ENCODE data around the gene PSAPL1.

Gene PSAPL1

DNA sequence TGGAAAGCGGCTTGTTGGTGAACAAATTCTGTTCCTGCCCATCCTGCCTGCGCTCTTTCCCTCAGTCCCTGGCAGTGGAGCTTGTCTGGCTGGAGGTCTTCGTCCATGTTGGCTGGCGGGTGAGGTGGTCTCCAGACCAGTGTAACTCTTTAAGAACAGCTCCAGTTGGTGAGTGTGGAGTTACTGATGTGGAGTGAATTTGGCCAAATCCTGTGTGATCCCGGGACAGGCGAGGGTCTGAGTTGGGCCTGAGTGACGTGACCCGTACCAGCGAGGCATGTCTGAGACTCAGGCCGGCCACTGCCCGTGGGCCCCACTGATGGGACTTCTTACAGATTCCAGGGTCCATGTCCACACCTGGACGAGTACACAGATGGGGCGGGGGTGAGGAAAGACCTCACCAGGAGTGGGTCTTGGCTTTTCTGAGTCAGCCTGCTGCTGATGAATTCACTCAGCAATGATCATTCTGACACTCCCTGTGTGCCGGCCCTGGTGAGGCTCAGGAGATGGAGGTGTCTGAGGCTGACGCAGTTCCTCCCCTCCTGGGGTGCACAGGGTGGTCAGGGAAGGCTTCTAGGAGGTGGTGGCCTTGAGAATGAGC is 45.5 kb downstream of the PSAPL1 start:
- no peaks in the 10 kb centered on the region for H3K36me3 ChIP-seq (ENCODE audit: insufficient read depth)
- H2AFZ ChIP-seq (ENCODE audit: low read depth): no peak overlapping the region
- H3K9ac ChIP-seq: no peak overlapping the region
- H3K27ac ChIP-seq: no peak overlapping the region
- H4K20me1 ChIP-seq (ENCODE audit: insufficient read depth): no peaks in the 10 kb centered on the region
- no peaks in the 10 kb centered on the region for H3K79me2 ChIP-seq (ENCODE audit: insufficient read depth, low read depth)
- no peaks in the 10 kb centered on the region for H3K27me3 ChIP-seq (ENCODE audit: insufficient read depth, low read depth)
- no peaks in the 10 kb centered on the region for H3K4me1 ChIP-seq (ENCODE audit: low read depth, poor library complexity, severe bottlenecking)
- no peak overlapping the region for H3K4me3 ChIP-seq (IDR thresholded peaks at IDR 0.05; ENCODE audit: insufficient read depth, low read depth, low read length)
- no peak overlapping the region for H3K4me2 ChIP-seq
- TF ChIP-seq, protein P1, sequence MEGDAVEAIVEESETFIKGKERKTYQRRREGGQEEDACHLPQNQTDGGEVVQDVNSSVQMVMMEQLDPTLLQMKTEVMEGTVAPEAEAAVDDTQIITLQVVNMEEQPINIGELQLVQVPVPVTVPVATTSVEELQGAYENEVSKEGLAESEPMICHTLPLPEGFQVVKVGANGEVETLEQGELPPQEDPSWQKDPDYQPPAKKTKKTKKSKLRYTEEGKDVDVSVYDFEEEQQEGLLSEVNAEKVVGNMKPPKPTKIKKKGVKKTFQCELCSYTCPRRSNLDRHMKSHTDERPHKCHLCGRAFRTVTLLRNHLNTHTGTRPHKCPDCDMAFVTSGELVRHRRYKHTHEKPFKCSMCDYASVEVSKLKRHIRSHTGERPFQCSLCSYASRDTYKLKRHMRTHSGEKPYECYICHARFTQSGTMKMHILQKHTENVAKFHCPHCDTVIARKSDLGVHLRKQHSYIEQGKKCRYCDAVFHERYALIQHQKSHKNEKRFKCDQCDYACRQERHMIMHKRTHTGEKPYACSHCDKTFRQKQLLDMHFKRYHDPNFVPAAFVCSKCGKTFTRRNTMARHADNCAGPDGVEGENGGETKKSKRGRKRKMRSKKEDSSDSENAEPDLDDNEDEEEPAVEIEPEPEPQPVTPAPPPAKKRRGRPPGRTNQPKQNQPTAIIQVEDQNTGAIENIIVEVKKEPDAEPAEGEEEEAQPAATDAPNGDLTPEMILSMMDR (conservative IDR thresholded peaks at IDR 0.05; ENCODE audit: low read depth, low read length): no peak

DNA sequence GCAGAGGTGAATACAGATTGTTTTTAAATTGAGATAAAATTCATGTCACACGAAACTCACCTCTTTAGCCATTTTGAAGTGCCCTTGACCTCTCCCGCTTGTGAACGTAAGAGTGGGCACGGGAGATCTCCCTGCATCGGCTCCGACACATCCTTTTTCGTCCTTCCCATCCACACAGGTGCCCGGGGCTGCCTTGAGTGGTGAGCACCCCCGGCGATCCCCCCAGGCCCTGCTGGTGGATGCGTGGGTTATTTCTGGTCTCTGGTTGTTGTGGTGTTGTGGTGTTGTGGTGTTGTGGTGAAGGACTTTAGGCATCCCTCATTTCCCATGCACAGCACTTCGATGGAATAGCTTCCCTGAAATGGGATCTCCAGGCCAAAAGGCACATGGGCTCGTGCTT is 46.1 kb downstream of the PSAPL1 start:
- Histone ChIP-seq H3K9ac (no peak overlapping the region), H3K27me3 (ENCODE audit: insufficient read depth, low read depth) (no peaks in the 10 kb centered on the region), H3K27ac (no peak overlapping the region), H2AFZ (ENCODE audit: low read depth) (no peak overlapping the region), H3K79me2 (ENCODE audit: insufficient read depth, low read depth) (no peaks in the 10 kb centered on the region), H4K20me1 (ENCODE audit: insufficient read depth) (no peaks in the 10 kb centered on the region), H3K4me3 (IDR thresholded peaks at IDR 0.05; ENCODE audit: insufficient read depth, low read depth, low read length) (no peak overlapping the region), H3K4me2 (no peak overlapping the region), H3K36me3 (ENCODE audit: insufficient read depth) (no peaks in the 10 kb centered on the region), H3K4me1 (ENCODE audit: low read depth, poor library complexity, severe bottlenecking) (no peaks in the 10 kb centered on the region)
- TF ChIP-seq, protein P1 (conservative IDR thresholded peaks at IDR 0.05; ENCODE audit: low read depth, low read length): no peak

DNA sequence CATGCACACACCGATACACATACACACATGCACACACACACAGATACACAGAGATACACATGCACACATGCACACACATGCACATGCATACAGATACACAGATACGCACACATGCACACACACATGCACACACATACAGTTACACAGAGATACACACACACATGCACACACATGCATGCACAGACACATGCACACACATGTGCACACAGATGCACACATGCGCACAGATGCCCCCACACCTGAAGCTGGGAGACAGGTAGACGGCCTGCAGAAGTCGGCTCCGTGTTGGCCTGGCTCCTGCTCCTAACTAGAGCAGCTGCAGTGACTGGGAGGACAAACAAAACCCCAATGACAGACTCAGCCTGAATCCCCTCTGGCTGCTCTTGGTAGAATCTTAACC is 46.8 kb downstream of the PSAPL1 start:
- Histone ChIP-seq H3K4me1 (ENCODE audit: low read depth, poor library complexity, severe bottlenecking) (no peaks in the 10 kb centered on the region), H3K36me3 (ENCODE audit: insufficient read depth) (no peaks in the 10 kb centered on the region), H3K27me3 (ENCODE audit: insufficient read depth, low read depth) (no peaks in the 10 kb centered on the region), H3K27ac (no peak overlapping the region), H3K4me3 (IDR thresholded peaks at IDR 0.05; ENCODE audit: insufficient read depth, low read depth, low read length) (no peak overlapping the region), H2AFZ (ENCODE audit: low read depth) (no peak overlapping the region), H3K4me2 (no peak overlapping the region), H4K20me1 (ENCODE audit: insufficient read depth) (no peaks in the 10 kb centered on the region), H3K79me2 (ENCODE audit: insufficient read depth, low read depth) (no peaks in the 10 kb centered on the region), H3K9ac (no peak overlapping the region)
- TF ChIP-seq, protein P1 (conservative IDR thresholded peaks at IDR 0.05; ENCODE audit: low read depth, low read length): no peak

DNA sequence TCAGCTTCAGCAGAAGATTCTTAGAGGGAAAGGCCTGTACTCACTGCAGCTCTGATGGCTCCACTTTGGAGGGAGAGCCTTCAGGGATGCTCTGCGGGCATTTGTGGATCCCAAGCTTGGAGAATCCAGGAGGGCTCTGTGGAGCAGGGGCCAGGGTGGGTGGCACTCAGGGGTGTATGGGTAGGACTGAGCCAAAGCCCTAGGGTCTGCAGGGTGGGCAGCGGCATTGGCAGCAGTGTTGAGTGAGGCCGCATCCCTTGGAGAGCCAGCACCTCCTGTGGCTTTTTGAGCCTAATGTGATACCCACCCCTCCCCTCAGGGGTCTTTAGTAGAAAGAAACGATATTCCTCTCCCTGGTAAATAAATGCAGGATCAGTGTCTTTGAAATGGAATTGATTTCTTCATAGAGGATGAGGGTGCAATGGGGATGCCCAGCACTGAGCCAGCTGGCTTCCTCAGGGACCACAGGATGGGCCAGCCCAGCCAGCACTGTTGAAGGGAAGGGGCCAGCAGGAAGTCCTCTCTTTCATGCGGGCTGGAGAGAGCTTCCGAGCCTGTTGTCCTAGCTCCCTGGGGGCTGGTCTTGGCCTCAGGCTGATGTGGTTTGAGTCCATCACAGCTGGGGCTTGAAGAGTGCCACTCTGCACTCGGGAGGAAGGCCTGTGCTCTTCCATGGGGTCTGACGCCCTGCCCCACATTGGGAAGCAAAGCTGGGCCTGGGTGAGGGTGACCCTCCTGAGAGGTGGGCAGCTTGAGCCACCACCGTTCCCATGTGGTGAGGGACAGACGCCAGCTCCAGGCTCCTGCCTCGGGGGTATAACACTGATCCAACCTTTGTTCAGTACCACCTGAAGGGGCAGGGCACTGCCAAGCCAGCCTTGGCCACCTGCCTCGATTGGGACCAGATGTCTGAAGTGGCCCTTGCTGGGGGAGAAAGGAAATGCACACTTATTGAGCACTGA is 49.5 kb downstream of the PSAPL1 start:
- Histone ChIP-seq H3K36me3 (ENCODE audit: insufficient read depth) (no peaks in the 10 kb centered on the region), H3K4me2 (no peak overlapping the region), H3K4me1 (ENCODE audit: low read depth, poor library complexity, severe bottlenecking) (no peaks in the 10 kb centered on the region), H2AFZ (ENCODE audit: low read depth) (no peak overlapping the region), H3K79me2 (ENCODE audit: insufficient read depth, low read depth) (no peaks in the 10 kb centered on the region), H3K27ac (no peak overlapping the region), H3K9ac (no peak overlapping the region), H3K27me3 (ENCODE audit: insufficient read depth, low read depth) (no peaks in the 10 kb centered on the region), H4K20me1 (ENCODE audit: insufficient read depth) (no peaks in the 10 kb centered on the region), H3K4me3 (IDR thresholded peaks at IDR 0.05; ENCODE audit: insufficient read depth, low read depth, low read length) (no peak overlapping the region)
- TF ChIP-seq, protein P1 (conservative IDR thresholded peaks at IDR 0.05; ENCODE audit: low read depth, low read length): no peak
